ENCODE measurements around the gene CASR.

CASR gene

GRCh38 chr3:122245513-122246174 lies 62.2 kb downstream of the CASR start:
- ATAC-seq (ENCODE audit: low read depth) (peak; percentile 73), DNase-seq (ENCODE audit: low spot score) (no peak)
- no peak overlapping the region for H3K4me3 ChIP-seq (ENCODE audit: severe bottlenecking)
- peaks cover 4% of the 10 kb centered on the region for H3K27me3 ChIP-seq (ENCODE audit: insufficient read depth, poor library complexity, severe bottlenecking)
- H3K36me3 ChIP-seq (ENCODE audit: low read depth): no peaks in the 10 kb centered on the region
- H3K27ac ChIP-seq (ENCODE audit: poor library complexity, severe bottlenecking): no peak overlapping the region
- peaks cover 3% of the 10 kb centered on the region for H3K4me1 ChIP-seq (ENCODE audit: insufficient read depth, poor library complexity, severe bottlenecking)
- TF ChIP-seq, protein P1, sequence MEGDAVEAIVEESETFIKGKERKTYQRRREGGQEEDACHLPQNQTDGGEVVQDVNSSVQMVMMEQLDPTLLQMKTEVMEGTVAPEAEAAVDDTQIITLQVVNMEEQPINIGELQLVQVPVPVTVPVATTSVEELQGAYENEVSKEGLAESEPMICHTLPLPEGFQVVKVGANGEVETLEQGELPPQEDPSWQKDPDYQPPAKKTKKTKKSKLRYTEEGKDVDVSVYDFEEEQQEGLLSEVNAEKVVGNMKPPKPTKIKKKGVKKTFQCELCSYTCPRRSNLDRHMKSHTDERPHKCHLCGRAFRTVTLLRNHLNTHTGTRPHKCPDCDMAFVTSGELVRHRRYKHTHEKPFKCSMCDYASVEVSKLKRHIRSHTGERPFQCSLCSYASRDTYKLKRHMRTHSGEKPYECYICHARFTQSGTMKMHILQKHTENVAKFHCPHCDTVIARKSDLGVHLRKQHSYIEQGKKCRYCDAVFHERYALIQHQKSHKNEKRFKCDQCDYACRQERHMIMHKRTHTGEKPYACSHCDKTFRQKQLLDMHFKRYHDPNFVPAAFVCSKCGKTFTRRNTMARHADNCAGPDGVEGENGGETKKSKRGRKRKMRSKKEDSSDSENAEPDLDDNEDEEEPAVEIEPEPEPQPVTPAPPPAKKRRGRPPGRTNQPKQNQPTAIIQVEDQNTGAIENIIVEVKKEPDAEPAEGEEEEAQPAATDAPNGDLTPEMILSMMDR (IDR thresholded peaks at IDR 0.05; ENCODE audit: poor library complexity, severe bottlenecking): no peak
- H3K9me3 ChIP-seq (ENCODE audit: severe bottlenecking): no peaks in the 10 kb centered on the region

DNA sequence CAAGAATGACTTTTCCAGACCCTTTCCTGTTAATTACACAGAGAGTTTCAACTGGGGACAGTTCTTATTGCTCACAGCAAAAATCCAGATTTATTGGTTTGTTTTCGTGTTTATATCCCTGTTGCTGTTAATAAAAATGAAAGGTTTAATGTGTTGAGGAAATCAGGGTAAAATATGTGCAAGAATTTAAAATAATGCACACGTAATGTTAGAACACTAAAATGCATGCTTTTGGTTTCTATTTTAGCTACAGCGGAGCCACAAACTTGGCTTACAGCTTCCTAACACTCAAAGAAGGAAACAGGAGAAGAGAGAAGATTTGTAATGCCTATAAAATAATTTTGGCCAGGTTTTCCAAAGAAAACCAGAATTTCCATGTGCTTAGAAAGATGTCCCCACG lies 62.7 kb downstream of the CASR start:
- H3K27ac ChIP-seq (ENCODE audit: poor library complexity, severe bottlenecking): no peak overlapping the region
- TF ChIP-seq, protein P1 (IDR thresholded peaks at IDR 0.05; ENCODE audit: poor library complexity, severe bottlenecking): no peak
- peaks cover 3% of the 10 kb centered on the region for H3K4me1 ChIP-seq (ENCODE audit: insufficient read depth, poor library complexity, severe bottlenecking)
- no peaks in the 10 kb centered on the region for H3K9me3 ChIP-seq (ENCODE audit: severe bottlenecking)
- H3K27me3 ChIP-seq (ENCODE audit: insufficient read depth, poor library complexity, severe bottlenecking): no peaks in the 10 kb centered on the region
- ATAC-seq (ENCODE audit: low read depth) (no peak), DNase-seq (ENCODE audit: low spot score) (no peak)
- no peaks in the 10 kb centered on the region for H3K36me3 ChIP-seq (ENCODE audit: low read depth)
- peak overlapping the region; percentile 2 for H3K4me3 ChIP-seq (ENCODE audit: severe bottlenecking)

DNA sequence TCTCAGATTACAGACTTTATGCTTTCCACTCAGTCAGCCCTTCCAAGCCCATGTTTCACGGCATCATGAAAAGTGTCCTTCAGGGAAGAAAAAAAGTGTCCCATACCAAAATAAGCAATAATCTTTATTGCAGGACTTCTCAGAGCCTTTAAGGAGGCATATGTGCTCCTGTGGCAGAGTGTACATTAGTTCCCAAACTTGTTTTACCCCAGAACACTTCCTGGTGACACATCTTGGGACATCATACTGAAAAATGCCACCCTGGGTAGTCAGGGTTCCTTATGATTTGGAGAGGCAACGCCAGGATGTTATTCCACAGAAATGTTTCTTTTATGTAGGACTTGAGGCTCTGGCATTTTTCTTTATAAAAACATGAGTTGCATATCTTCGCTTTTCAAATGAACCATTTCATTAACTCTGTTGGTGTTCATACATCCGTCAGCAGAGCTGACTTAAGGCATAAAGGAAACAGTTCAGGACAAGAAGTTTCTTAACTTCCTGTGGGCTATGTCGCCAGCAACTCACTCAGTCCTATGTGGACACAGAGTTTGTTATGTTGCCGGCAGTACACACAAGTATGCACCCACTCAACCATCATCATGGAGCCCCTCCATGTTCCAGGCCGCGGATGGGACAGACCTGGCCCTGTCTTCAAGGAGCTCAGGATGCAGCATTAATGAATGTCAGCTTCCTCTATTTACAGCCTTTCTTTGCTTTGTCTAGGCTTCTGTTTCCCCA lies 63.8 kb downstream of the CASR start:
- no peak for DNase-seq (ENCODE audit: low spot score)

DNA sequence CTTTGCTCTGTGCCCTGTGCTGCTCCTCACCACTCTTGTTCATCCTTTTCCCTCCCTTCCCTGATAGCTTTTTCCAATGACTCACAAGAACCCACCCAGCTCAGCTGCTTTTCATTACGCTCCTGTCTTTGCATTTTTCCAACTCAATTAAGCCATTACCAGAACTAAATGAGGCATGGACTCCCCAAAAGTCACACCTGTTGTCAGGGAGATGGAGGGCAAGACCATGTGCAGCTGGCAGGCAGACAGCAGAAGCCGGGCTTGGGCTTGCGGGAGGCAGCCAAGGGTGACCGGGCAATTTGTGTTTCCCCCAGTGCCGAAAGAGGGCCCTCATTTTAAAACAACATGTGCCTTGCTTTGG lies 64.3 kb downstream of the CASR start:
- H3K4me3 ChIP-seq (ENCODE audit: severe bottlenecking): no peak overlapping the region
- peaks cover 3% of the 10 kb centered on the region for H3K4me1 ChIP-seq (ENCODE audit: insufficient read depth, poor library complexity, severe bottlenecking)
- DNase-seq (ENCODE audit: low spot score) (no peak), ATAC-seq (ENCODE audit: low read depth) (no peak)
- no peaks in the 10 kb centered on the region for H3K9me3 ChIP-seq (ENCODE audit: severe bottlenecking)
- H3K27ac ChIP-seq (ENCODE audit: poor library complexity, severe bottlenecking): no peak overlapping the region
- TF ChIP-seq, protein P1 (IDR thresholded peaks at IDR 0.05; ENCODE audit: poor library complexity, severe bottlenecking): no peak
- H3K27me3 ChIP-seq (ENCODE audit: insufficient read depth, poor library complexity, severe bottlenecking): no peaks in the 10 kb centered on the region
- H3K36me3 ChIP-seq (ENCODE audit: low read depth): no peaks in the 10 kb centered on the region

More for the DNA sequence above, 63.8 kb downstream of the CASR start:
- TF ChIP-seq, protein P1 (IDR thresholded peaks at IDR 0.05; ENCODE audit: poor library complexity, severe bottlenecking): no peak
- no peaks in the 10 kb centered on the region for H3K9me3 ChIP-seq (ENCODE audit: severe bottlenecking)
- no peaks in the 10 kb centered on the region for H3K36me3 ChIP-seq (ENCODE audit: low read depth)
- ATAC-seq (ENCODE audit: low read depth): no peak
- peaks cover 3% of the 10 kb centered on the region for H3K4me1 ChIP-seq (ENCODE audit: insufficient read depth, poor library complexity, severe bottlenecking)
- H3K27me3 ChIP-seq (ENCODE audit: insufficient read depth, poor library complexity, severe bottlenecking): no peaks in the 10 kb centered on the region
- H3K4me3 ChIP-seq (ENCODE audit: severe bottlenecking): no peak overlapping the region
- no peak overlapping the region for H3K27ac ChIP-seq (ENCODE audit: poor library complexity, severe bottlenecking)

- no peaks in the 10 kb centered on the region for H3K9me3 ChIP-seq (ENCODE audit: severe bottlenecking)
- DNase-seq (ENCODE audit: low spot score) (no peak), ATAC-seq (ENCODE audit: low read depth) (no peak)
- H3K4me1 ChIP-seq (ENCODE audit: insufficient read depth, poor library complexity, severe bottlenecking): no peaks in the 10 kb centered on the region
- no peaks in the 10 kb centered on the region for H3K36me3 ChIP-seq (ENCODE audit: low read depth)
- H3K4me3 ChIP-seq (ENCODE audit: severe bottlenecking): no peak overlapping the region
- H3K27ac ChIP-seq (ENCODE audit: poor library complexity, severe bottlenecking): no peak overlapping the region
- TF ChIP-seq, protein P1 (IDR thresholded peaks at IDR 0.05; ENCODE audit: poor library complexity, severe bottlenecking): no peak
- H3K27me3 ChIP-seq (ENCODE audit: insufficient read depth, poor library complexity, severe bottlenecking): no peaks in the 10 kb centered on the region
These were observed 68.0 kb downstream of the CASR start for GRCh38 chr3:122251428-122251827.
